HG03432 (cell line): ENCODE measurements around the gene PCDHGA7.
"Not testable (repeated sequence)": the region's sequence is repeated elsewhere in the genome, so short reads cannot be mapped to it uniquely, and the experiment has no call there.

Experiments
- ATAC-seq: cut with Tn5 transposase; IDR thresholded peaks from one replicate; pipeline ENCODE4 v1.9.1; 2021; ENCODE audit warnings: mild to moderate bottlenecking, moderate library complexity; ENCODE audit not compliant: unreplicated experiment

Gene PCDHGA7

DNA sequence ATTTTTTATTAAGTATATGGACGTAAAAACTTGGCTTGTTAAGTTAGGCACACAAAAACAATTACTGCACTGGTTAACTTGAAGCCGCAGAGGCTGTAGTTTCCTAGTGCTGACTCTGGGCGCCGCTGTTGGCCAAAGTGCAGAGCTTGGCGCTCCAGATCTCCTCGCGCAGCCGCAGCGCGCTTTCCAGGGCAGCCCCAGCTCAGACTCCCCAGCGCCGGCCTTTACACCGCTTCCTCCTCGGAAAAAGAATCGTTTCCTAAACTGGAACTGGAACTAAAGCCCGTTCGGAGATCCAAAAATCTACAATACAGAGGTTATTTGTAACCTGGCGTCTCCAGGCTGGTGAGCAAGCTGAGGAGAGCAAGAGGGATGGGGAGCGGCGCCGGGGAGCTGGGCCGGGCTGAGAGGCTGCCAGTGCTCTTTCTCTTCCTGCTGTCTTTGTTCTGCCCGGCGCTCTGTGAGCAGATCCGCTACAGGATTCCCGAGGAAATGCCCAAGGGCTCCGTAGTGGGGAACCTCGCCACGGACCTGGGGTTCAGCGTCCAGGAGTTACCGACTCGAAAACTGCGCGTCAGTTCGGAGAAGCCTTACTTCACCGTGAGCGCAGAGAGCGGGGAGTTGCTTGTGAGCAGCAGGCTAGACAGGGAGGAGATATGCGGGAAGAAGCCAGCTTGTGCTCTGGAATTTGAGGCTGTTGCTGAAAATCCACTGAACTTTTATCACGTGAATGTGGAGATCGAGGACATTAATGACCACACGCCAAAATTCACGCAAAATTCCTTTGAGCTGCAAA is 15.4 kb downstream of the PCDHGA7 start, which contains the start of gene PCDHGB5:
Gene PCDHGB5 (plus strand): TSS at position 192 of the 796 bp plus-strand sequence. CDS start 181 bp downstream, at position 373.
- ATAC-seq = peak; percentile 99

GRCh38 chr5:141398608-141399007 is 16.1 kb downstream of the PCDHGA7 start:
- no peak for ATAC-seq

DNA sequence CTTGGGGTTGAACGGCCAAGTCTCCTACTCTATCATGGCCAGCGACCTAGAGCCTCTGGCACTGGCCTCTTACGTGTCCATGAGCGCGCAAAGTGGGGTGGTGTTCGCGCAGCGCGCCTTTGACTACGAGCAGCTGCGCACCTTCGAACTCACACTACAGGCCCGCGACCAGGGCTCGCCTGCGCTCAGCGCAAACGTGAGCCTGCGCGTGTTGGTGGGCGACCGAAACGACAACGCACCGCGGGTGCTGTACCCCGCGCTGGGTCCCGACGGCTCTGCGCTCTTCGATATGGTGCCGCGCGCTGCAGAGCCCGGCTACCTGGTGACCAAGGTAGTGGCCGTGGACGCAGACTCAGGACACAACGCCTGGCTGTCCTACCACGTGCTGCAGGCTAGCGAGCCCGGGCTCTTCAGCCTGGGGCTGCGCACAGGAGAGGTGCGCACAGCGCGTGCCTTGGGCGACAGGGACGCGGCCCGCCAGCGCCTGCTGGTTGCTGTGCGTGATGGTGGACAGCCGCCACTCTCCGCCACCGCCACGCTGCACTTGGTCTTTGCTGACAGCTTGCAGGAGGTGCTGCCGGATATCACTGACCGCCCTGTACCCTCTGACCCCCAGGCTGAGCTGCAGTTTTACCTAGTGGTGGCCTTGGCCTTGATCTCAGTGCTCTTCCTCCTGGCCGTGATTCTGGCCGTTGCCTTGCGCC is 17.2 kb downstream of the PCDHGA7 start:
- ATAC-seq = no peak

- peak; percentile 43 for ATAC-seq
Observed at GRCh38 chr5:141402553-141403243, 20.2 kb downstream of the PCDHGA7 start, which contains the start of gene PCDHGA9. Gene PCDHGA9, plus strand, starts transcription at chr5:141402778. Its CDS starts 175 bp downstream, at chr5:141402953.

GRCh38 chr5:141403387-141403786 is 20.8 kb downstream of the PCDHGA7 start:
- no peak for ATAC-seq

DNA sequence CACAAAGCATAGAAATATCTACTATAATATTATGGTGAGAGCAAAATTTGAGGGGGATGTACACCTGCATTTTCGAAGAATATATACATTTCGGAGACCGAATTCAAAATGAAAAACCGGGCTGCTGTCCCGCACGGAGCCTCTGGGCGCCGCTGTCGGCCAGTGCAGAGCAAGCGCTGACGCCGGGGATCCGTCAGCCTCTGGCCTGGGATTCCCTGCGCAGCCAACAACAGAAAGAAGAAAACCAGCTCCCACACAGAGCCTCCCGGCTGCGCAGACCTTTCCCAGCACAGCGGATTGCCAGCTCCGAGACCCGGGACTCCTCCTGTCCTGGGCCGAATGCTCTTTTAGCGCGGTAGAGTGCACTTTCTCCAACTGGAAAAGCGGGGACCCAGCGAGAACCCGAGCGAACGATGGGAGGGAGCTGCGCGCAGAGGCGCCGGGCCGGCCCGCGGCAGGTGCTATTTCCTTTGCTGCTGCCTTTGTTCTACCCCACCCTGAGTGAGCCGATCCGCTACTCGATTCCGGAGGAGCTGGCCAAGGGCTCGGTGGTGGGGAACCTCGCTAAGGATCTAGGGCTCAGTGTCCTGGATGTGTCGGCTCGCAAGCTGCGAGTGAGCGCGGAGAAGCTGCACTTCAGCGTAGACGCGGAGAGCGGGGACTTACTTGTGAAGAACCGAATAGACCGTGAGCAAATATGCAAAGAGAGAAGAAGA is 25.4 kb downstream of the PCDHGA7 start, which contains the start of gene PCDHGB6:
Gene PCDHGB6 (plus strand): TSS at position 232 of the 716 bp plus-strand sequence. CDS start 182 bp downstream, at position 414.
- peak; percentile 81 for ATAC-seq

DNA sequence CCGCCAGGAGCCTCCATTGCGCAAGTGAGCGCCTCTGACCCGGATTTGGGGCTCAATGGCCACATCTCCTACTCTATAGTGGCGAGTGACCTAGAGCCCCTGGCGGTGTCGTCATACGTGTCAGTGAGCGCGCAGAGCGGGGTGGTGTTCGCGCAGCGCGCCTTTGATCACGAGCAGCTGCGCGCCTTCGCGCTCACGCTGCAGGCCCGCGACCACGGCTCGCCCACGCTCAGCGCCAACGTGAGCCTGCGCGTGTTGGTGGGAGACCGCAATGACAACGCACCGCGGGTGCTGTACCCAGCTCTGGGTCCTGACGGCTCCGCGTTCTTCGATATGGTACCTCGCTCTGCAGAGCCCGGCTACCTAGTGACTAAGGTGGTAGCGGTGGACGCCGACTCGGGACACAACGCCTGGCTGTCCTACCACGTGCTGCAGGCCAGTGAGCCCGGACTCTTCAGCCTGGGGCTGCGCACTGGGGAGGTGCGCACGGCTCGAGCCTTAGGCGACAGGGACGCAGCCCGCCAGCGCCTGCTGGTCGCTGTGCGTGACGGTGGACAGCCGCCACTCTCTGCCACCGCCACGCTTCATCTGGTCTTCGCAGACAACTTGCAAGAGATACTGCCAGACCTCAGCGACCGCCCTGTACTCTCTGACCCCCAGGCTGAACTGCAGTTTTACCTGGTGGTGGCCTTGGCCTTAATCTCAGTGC is 27.2 kb downstream of the PCDHGA7 start:
- no peak for ATAC-seq

- no peak for ATAC-seq
Observed at GRCh38 chr5:141411575-141411974, 29.0 kb downstream of the PCDHGA7 start.

GRCh38 chr5:141412854-141413539 is 30.5 kb downstream of the PCDHGA7 start, which contains the start of gene PCDHGA10:
Gene PCDHGA10, plus strand, starts transcription at chr5:141412987. Its CDS starts 189 bp downstream, at chr5:141413176.
- peak; percentile 72 for ATAC-seq

- no peak for ATAC-seq
Observed at GRCh38 chr5:141413540-141414069, 31.1 kb downstream of the PCDHGA7 start.

DNA sequence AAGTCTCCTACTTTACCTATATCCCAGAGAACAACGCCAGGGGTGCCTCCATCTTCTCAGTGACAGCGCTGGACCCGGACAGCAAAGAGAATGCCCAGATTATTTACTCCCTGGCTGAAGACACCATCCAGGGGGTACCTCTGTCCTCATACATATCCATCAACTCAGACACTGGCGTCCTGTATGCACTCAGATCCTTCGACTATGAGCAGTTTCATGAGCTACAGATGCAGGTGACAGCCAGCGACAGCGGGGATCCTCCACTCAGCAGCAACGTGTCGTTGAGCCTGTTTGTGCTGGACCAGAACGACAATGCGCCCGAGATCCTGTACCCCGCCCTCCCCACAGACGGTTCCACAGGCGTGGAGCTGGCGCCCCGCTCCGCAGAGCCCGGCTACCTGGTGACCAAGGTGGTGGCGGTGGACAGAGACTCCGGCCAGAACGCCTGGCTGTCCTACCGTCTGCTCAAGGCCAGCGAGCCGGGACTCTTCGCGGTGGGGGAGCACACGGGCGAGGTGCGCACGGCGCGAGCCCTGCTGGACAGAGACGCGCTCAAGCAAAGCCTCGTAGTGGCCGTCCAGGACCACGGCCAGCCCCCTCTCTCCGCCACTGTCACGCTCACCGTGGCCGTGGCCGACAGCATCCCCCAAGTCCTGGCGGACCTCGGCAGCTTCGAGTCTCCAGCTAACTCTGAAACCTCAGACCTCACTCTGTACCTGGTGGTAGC is 32.2 kb downstream of the PCDHGA7 start:
- not testable (repeated sequence) for ATAC-seq

DNA sequence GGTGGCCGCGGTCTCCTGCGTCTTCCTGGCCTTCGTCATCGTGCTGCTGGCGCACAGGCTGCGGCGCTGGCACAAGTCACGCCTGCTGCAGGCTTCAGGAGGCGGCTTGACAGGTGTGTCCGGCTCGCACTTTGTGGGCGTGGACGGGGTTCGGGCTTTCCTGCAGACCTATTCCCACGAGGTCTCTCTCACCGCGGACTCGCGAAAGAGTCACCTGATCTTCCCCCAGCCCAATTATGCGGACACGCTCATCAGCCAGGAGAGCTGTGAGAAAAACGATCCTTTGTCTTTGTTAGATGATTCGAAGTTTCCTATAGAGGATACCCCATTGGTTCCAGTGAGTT is 32.7 kb downstream of the PCDHGA7 start:
- ATAC-seq = not testable (repeated sequence)

DNA sequence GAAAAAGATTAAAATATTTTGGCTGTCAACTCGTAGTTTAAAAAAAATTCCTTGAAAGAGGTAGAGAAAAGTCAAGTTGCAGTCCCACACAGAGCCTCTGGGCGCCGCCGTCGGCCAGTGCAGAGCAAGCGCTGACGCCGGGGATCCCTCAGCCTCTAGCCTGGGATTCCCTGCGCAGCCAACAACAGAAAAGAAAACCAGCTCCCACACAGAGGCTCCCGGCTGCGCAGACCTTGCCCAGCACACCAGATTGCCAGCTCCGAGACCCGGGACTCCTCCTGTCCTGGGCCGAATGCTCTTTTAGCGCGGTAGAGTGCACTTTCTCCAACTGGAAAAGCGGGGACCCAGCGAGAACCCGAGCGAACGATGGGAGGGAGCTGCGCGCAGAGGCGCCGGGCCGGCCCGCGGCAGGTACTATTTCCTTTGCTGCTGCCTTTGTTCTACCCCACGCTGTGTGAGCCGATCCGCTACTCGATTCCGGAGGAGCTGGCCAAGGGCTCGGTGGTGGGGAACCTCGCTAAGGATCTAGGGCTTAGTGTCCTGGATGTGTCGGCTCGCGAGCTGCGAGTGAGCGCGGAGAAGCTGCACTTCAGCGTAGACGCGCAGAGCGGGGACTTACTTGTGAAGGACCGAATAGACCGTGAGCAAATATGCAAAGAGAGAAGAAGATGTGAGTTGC is 35.1 kb downstream of the PCDHGA7 start, which contains the start of gene PCDHGB7:
Gene PCDHGB7 (plus strand): TSS at position 184 of the 679 bp plus-strand sequence. CDS start 183 bp downstream, at position 367.
- peak; percentile 71 for ATAC-seq

DNA sequence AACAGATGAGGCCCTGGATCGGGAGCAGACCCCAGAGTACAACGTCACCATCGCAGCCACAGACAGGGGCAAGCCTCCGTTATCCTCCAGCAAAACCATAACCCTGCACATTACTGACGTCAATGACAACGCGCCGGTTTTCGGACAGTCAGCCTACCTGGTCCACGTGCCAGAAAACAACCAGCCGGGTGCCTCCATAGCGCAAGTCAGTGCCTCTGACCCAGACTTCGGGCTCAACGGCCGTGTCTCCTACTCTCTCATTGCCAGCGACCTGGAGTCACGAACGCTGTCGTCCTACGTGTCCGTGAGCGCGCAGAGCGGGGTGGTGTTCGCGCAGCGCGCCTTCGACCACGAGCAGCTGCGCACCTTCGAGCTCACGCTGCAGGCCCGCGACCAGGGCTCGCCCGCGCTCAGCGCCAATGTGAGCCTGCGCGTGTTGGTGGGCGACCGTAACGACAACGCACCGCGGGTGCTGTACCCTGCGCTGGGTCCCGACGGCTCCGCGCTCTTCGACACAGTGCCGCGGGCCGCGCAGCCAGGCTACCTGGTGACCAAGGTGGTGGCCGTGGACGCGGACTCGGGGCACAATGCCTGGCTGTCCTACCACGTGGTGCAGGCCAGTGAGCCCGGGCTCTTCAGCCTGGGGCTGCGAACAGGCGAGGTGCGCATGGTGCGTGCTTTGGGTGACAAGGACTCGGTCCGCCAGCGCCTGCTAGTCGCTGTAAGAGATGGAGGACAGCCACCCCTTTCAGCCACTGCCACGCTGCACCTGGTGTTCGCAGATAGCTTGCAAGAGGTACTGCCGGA is 36.7 kb downstream of the PCDHGA7 start:
- no peak for ATAC-seq

- peak; percentile 60 for ATAC-seq
Observed at GRCh38 chr5:141420855-141421488, 38.4 kb downstream of the PCDHGA7 start, which contains the start of gene PCDHGA11. Gene PCDHGA11, plus strand, starts transcription at chr5:141421051. Its CDS starts 177 bp downstream, at chr5:141421228.

GRCh38 chr5:141421489-141421855 is 38.9 kb downstream of the PCDHGA7 start:
- ATAC-seq = no peak
